Esophagus muscularis mucosa (tissue), 4 donors: Measurements from ENCODE around the gene TNRC6A. TPM values are rescaled to one million over a fixed set of nuclear protein-coding genes. Genes with fewer than 3 reads are reported as not detected.

Experiments
- DNase-seq: peaks from one replicate; pipeline ENCODE4 v3.0.0-alpha.2; 2017; ENCODE audit errors: extremely low spot score
- H3K27ac ChIP-seq, 4 donors: fragments of 200-600 bp; sonication (generic); replicated peaks in 1 of 4; 1 replicate in 3 of 4; 2 replicates in 1 of 4; pipeline ENCODE4 v1.5.1; 2016 to 2019; ENCODE audit warnings: mild to moderate bottlenecking in 1 of 4
- H3K27me3 ChIP-seq, 4 donors: fragments of 200-600 bp; sonication (generic); one replicate each; pipeline versions ENCODE4 v1.5.1 to v1.6.0; 2016 to 2019
- H3K36me3 ChIP-seq, 4 donors: fragments of 200-600 bp; sonication (generic); one replicate each; pipeline ENCODE4 v1.5.1; 2016 to 2019
- H3K4me1 ChIP-seq, 4 donors: fragments of 200-600 bp; sonication (generic); one replicate each; pipeline ENCODE4 v1.5.1; 2016 to 2019
- H3K4me3 ChIP-seq, 4 donors: fragments of 200-600 bp; sonication (generic); 1 replicate in 2 of 4; 2 replicates in 2 of 4; pipeline ENCODE4 v1.5.1; 2016 to 2019; ENCODE audit warnings: mild to moderate bottlenecking in 4 of 4, moderate library complexity in 1 of 4
- H3K9me3 ChIP-seq, 4 donors: fragments of 200-600 bp; sonication (generic); 1 replicate in 3 of 4; 2 replicates in 1 of 4; pipeline ENCODE4 v1.5.1; 2016 to 2019
- EP300 ChIP-seq: sonication (generic); formaldehyde crosslinking; IDR thresholded peaks from one replicate; pipeline ENCODE4 v1.6.1; 2017; ENCODE audit warnings: antibody characterized with exemption
- POLR2A ChIP-seq: fragments of 450-650 bp; IDR thresholded peaks from one replicate; pipeline ENCODE4 v1.6.1; 2017; ENCODE audit warnings: antibody characterized with exemption, moderate library complexity, mild to moderate bottlenecking, low read depth
- POLR2AphosphoS5 ChIP-seq, 2 donors: sonication (generic); formaldehyde crosslinking; IDR thresholded peaks; one replicate each; pipeline ENCODE4 v1.6.1; 2017; ENCODE audit warnings: antibody characterized with exemption in 2 of 2
- WGBS: methylation state at CpG from one replicate; pipeline ENCODE4 v1.1.5; 2018; 5-methylcytosine and 5-hydroxymethylcytosine counted together
- intact Hi-C: fragments of 100-400 bp; cut with DNase I; formaldehyde crosslinking; loops from one replicate; pipeline ENCODE4 v1.15.1; 2023
- total RNA-seq, 4 donors: library from RNA; depleted of rRNA; stranded (reverse); fragments of >200 nt; gene quantifications; one replicate each; pipeline versions ENCODE4 v1.1.0 to v1.2.1, GENCODE V29; 2016
- TF ChIP-seq, protein P1 (sequence below), 3 experiments: fragments of 200-600 bp in 2 of 3; fragments of 450-650 bp in 1 of 3; sonication (generic) in 2 of 3; IDR thresholded peaks; one replicate each; pipeline ENCODE4 v1.5.1; 2017 to 2019; ENCODE audit warnings: antibody characterized with exemption in 3 of 3, mild to moderate bottlenecking in 2 of 3, moderate library complexity in 1 of 3

Gene TNRC6A
- total RNA-seq, 4 donors from 2014 or later: 44.1 to 50.7 (median 46.4) TPM

GRCh38 chr16:24771132-24771778, 41.8 kb downstream of the TNRC6A start:
- DNase-seq: no peak
- Histone ChIP-seq H3K36me3 (peaks cover 0 to 17% (median 9%) of the 10 kb centered on the region in 4 donors), H3K9me3 (no peaks in the 10 kb centered on the region), H3K4me1 (peaks cover 25 to 61% (median 56%) of the 10 kb centered on the region in 4 donors), H3K27me3 (no peaks in the 10 kb centered on the region), H3K27ac (peak overlapping the region in 1 of 4 donors; percentile 6), H3K4me3 (no peak overlapping the region)
- 76% methylated on average over 5 of the region's 5 CpGs for WGBS
- intact Hi-C loops: no loop called here
- no peak for TF ChIP-seq POLR2A
- no peak for TF ChIP-seq EP300
- TF ChIP-seq, protein P1, sequence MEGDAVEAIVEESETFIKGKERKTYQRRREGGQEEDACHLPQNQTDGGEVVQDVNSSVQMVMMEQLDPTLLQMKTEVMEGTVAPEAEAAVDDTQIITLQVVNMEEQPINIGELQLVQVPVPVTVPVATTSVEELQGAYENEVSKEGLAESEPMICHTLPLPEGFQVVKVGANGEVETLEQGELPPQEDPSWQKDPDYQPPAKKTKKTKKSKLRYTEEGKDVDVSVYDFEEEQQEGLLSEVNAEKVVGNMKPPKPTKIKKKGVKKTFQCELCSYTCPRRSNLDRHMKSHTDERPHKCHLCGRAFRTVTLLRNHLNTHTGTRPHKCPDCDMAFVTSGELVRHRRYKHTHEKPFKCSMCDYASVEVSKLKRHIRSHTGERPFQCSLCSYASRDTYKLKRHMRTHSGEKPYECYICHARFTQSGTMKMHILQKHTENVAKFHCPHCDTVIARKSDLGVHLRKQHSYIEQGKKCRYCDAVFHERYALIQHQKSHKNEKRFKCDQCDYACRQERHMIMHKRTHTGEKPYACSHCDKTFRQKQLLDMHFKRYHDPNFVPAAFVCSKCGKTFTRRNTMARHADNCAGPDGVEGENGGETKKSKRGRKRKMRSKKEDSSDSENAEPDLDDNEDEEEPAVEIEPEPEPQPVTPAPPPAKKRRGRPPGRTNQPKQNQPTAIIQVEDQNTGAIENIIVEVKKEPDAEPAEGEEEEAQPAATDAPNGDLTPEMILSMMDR (IDR thresholded peaks at IDR 0.05): no peak
- TF ChIP-seq POLR2AphosphoS5 (IDR thresholded peaks at IDR 0.05): no peak

- H3K36me3 ChIP-seq: peaks cover 0 to 13% (median 7%) of the 10 kb centered on the region in 4 donors
- no peak for TF ChIP-seq POLR2AphosphoS5 (IDR thresholded peaks at IDR 0.05)
- TF ChIP-seq, protein P1 (IDR thresholded peaks at IDR 0.05): no peak
- no peak for TF ChIP-seq POLR2A
- no peak for TF ChIP-seq EP300
- peak overlapping the region in 2 of 4 donors; percentile 6 to 35 for H3K27ac ChIP-seq
- DNase-seq: no peak
- intact Hi-C loops: no loop called here
- H3K4me1 ChIP-seq: peaks cover 26 to 66% (median 61%) of the 10 kb centered on the region in 4 donors
- H3K4me3 ChIP-seq: no peak overlapping the region
- WGBS: 71% methylated on average over 1 of the region's 1 CpG
- H3K27me3 ChIP-seq: no peaks in the 10 kb centered on the region
- no peaks in the 10 kb centered on the region for H3K9me3 ChIP-seq
Observed at GRCh38 chr16:24771779-24772157, 42.3 kb downstream of the TNRC6A start.

GRCh38 chr16:24773771-24774427, 44.4 kb downstream of the TNRC6A start:
- H3K27ac ChIP-seq: no peak overlapping the region
- intact Hi-C loops: no loop called here
- H3K4me3 ChIP-seq: no peak overlapping the region
- TF ChIP-seq, protein P1 (IDR thresholded peaks at IDR 0.05): no peak
- WGBS: 80% methylated on average over 4 of the region's 4 CpGs
- no peaks in the 10 kb centered on the region for H3K27me3 ChIP-seq
- peaks cover 47 to 88% (median 77%) of the 10 kb centered on the region in 4 donors for H3K4me1 ChIP-seq
- DNase-seq: no peak
- H3K36me3 ChIP-seq: peaks cover 11 to 29% (median 16%) of the 10 kb centered on the region in 4 donors
- H3K9me3 ChIP-seq: no peaks in the 10 kb centered on the region

GRCh38 chr16:24774510-24774909, 45.1 kb downstream of the TNRC6A start:
- H3K27ac ChIP-seq: no peak overlapping the region
- H3K4me3 ChIP-seq: no peak overlapping the region
- no peaks in the 10 kb centered on the region for H3K9me3 ChIP-seq
- peaks cover 49 to 89% (median 77%) of the 10 kb centered on the region in 4 donors for H3K4me1 ChIP-seq
- no peak for DNase-seq
- H3K36me3 ChIP-seq: peaks cover 11 to 36% (median 19%) of the 10 kb centered on the region in 4 donors
- intact Hi-C loops: no loop called here
- no peaks in the 10 kb centered on the region for H3K27me3 ChIP-seq
- WGBS: 91% methylated on average over 1 of the region's 1 CpG
- TF ChIP-seq, protein P1 (IDR thresholded peaks at IDR 0.05): no peak
- TF ChIP-seq POLR2A (no peak), POLR2AphosphoS5 (IDR thresholded peaks at IDR 0.05) (no peak), EP300 (no peak)
